NCI-H82 (cell line): ENCODE results near the gene POLR3A.

Source experiments
- DNase-seq: peaks from one replicate; lab custom pipeline; 2025; lab: John Stamatoyannopoulos, UW

POLR3A gene

GRCh38 chr10:77977934-77978333, 51.4 kb downstream of the POLR3A start:
- DNase-seq = no peak

GRCh38 chr10:77977016-77977415, 52.3 kb downstream of the POLR3A start:
- DNase-seq = no peak

- DNase-seq = no peak
Observed at GRCh38 chr10:77975086-77975666, 54.1 kb downstream of the POLR3A start.

GRCh38 chr10:77974396-77975074, 54.8 kb downstream of the POLR3A start:
- peak; percentile 39 for DNase-seq

- peak; percentile 72 for DNase-seq
Observed at GRCh38 chr10:77973276-77973675, 56.0 kb downstream of the POLR3A start.

GRCh38 chr10:77972148-77972547, 57.2 kb downstream of the POLR3A start:
- DNase-seq = no peak

- no peak for DNase-seq
Observed at GRCh38 chr10:77971804-77972144, 57.5 kb downstream of the POLR3A start.

GRCh38 chr10:77970869-77971803, 58.2 kb downstream of the POLR3A start:
- DNase-seq = no peak

GRCh38 chr10:77969114-77969513, 60.2 kb downstream of the POLR3A start:
- DNase-seq = no peak

- no peak for DNase-seq
Observed at GRCh38 chr10:77967611-77968022, 61.7 kb downstream of the POLR3A start.

GRCh38 chr10:77965294-77965693, 64.0 kb downstream of the POLR3A start:
- no peak for DNase-seq

- no peak for DNase-seq
Observed at GRCh38 chr10:77964811-77965210, 64.5 kb downstream of the POLR3A start.

GRCh38 chr10:77963901-77964300, 65.4 kb downstream of the POLR3A start:
- no peak for DNase-seq

- DNase-seq = no peak
Observed at GRCh38 chr10:77962350-77963146, 66.8 kb downstream of the POLR3A start.

GRCh38 chr10:77961668-77962067, 67.6 kb downstream of the POLR3A start:
- DNase-seq = no peak

GRCh38 chr10:77960829-77961329, 68.4 kb downstream of the POLR3A start:
- no peak for DNase-seq

GRCh38 chr10:77959887-77960455, 69.3 kb downstream of the POLR3A start:
- no peak for DNase-seq

- DNase-seq = no peak
Observed at GRCh38 chr10:77959384-77959783, 69.9 kb downstream of the POLR3A start.

- DNase-seq = no peak
Observed at GRCh38 chr10:77955136-77955535, 74.2 kb downstream of the POLR3A start.

- DNase-seq = peak; percentile 66
Observed at GRCh38 chr10:77949167-77949566, 80.1 kb downstream of the POLR3A start.

- DNase-seq = no peak
Observed at GRCh38 chr10:77946084-77946483, 83.2 kb downstream of the POLR3A start.

GRCh38 chr10:77944519-77944918, 84.8 kb downstream of the POLR3A start:
- no peak for DNase-seq
